Hepatocyte (in vitro differentiated cells): ENCODE measurements around the gene LYRM4. TPM values are rescaled to one million over a fixed set of nuclear protein-coding genes. Genes with fewer than 3 reads are reported as not detected.

Experiments
- DNase-seq: peaks from one replicate; pipeline ENCODE4 v3.0.0-alpha.2; 2016; ENCODE audit warnings: low spot score
- H2AFZ ChIP-seq: fragments of 200-600 bp; sonication (generic); 2 replicates; pipeline ENCODE4 v1.6.0; 2016; ENCODE audit warnings: antibody characterized with exemption, mild to moderate bottlenecking
- H3K27ac ChIP-seq: fragments of 200-600 bp; sonication (generic); 2 replicates; pipeline ENCODE4 v1.5.1; 2016; ENCODE audit warnings: mild to moderate bottlenecking
- H3K27me3 ChIP-seq: fragments of 200-600 bp; sonication (generic); 2 replicates; pipeline ENCODE4 v1.6.1; 2016
- H3K36me3 ChIP-seq: fragments of 200-600 bp; sonication (generic); replicated peaks from 2 replicates; pipeline ENCODE4 v1.5.1; 2016; ENCODE audit warnings: low read depth; ENCODE audit not compliant: insufficient read depth
- H3K4me1 ChIP-seq: fragments of 200-600 bp; sonication (generic); 2 replicates; pipeline ENCODE4 v1.5.1; 2016; ENCODE audit warnings: mild to moderate bottlenecking, moderate library complexity; ENCODE audit not compliant: insufficient read depth
- H3K4me2 ChIP-seq: fragments of 200-600 bp; sonication (generic); 2 replicates; pipeline ENCODE4 v1.6.0; 2016
- H3K4me3 ChIP-seq: fragments of 200-600 bp; sonication (generic); 2 replicates; pipeline ENCODE4 v1.5.1; 2016; ENCODE audit warnings: mild to moderate bottlenecking
- H3K79me2 ChIP-seq: fragments of 200-600 bp; sonication (generic); 2 replicates; pipeline ENCODE4 v1.6.0; 2017; ENCODE audit warnings: mild to moderate bottlenecking
- H3K9me2 ChIP-seq: fragments of 200-600 bp; sonication (generic); replicated peaks from 2 replicates; pipeline ENCODE4 v1.6.0; 2017; ENCODE audit warnings: mild to moderate bottlenecking; ENCODE audit not compliant: insufficient read depth
- H3K9me3 ChIP-seq: fragments of 200-600 bp; sonication (generic); 2 replicates; pipeline ENCODE4 v1.5.1; 2016; ENCODE audit warnings: low read depth, mild to moderate bottlenecking
- H4K20me1 ChIP-seq: fragments of 200-600 bp; sonication (generic); 2 replicates; pipeline ENCODE4 v1.6.0; 2016; ENCODE audit warnings: mild to moderate bottlenecking; ENCODE audit not compliant: insufficient read depth, poor library complexity, severe bottlenecking
- EZH2 ChIP-seq: fragments of 200-600 bp; sonication (generic); IDR thresholded peaks from 2 replicates; pipeline ENCODE4 v1.6.1; 2016; ENCODE audit warnings: antibody characterized with exemption, mild to moderate bottlenecking, borderline replicate concordance
- EZH2phosphoT487 ChIP-seq: fragments of 200-600 bp; sonication (generic); IDR thresholded peaks from one replicate; pipeline ENCODE4 v1.6.1; 2018; ENCODE audit warnings: antibody characterized with exemption, mild to moderate bottlenecking, low read depth, moderate library complexity; ENCODE audit not compliant: unreplicated experiment, severe bottlenecking
- whole genome bisulfite sequencing: methylation state at CpG from one replicate; pipeline ENCODE4 v1.1.6; 2016; ENCODE audit warnings: low lambda C conversion rate; ENCODE audit errors: missing lambda C conversion rate; 5-methylcytosine and 5-hydroxymethylcytosine counted together
- polyA plus RNA-seq: library from polyadenylated mRNA; unstranded; fragments of >200 nt; fragmentation: Nextera tagmentation; extraction: Ambion mirVana; gene quantifications from 2 replicates; pipeline ENCODE4 v1.2.1, GENCODE V29; 2016
- total RNA-seq: library from RNA; depleted of rRNA; stranded (reverse); fragments of >200 nt; gene quantifications from 2 replicates; pipeline ENCODE4 v1.2.3, GENCODE V29; 2014
- TF ChIP-seq, protein P1 (sequence below): fragments of 200-600 bp; sonication (generic); IDR thresholded peaks from 2 replicates; pipeline ENCODE4 v1.5.1; 2016; ENCODE audit warnings: antibody characterized with exemption, mild to moderate bottlenecking; ENCODE audit not compliant: poor library complexity

LYRM4 gene
- total and polyA plus RNA-seq, 2 experiments from 2014 or later, result 20.5 to 22.9 TPM

DNA sequence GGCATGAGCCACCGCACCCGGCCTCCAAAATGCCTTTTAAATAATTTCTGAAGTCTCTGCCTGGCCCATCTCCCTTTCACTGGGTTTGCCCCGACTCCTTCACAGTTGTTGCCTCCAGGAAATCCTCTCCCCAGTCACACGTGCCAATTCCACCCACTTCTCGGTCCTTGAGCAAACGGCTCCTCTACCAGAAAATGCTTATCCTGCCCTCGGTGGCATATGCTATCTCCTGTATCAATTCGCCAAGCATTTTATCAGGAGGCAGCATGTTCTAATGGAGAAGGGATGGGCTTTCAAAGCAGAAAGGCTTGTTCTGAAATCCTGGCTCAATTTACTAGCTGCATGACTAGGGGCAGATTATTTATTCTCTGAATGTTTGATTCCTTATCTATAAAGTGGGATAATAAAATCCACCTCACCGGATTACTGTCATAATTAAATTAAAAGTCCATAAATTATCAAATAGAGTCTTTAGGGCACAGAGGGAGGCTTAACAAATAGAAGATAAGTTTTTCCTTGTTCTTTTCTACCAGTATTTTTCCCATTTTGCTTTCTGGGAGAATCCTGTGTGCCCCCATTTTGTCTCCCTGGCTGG, 109.3 kb downstream of the LYRM4 start:
- TF ChIP-seq EZH2 (no peak), EZH2phosphoT487 (no peak)
- TF ChIP-seq, protein P1, sequence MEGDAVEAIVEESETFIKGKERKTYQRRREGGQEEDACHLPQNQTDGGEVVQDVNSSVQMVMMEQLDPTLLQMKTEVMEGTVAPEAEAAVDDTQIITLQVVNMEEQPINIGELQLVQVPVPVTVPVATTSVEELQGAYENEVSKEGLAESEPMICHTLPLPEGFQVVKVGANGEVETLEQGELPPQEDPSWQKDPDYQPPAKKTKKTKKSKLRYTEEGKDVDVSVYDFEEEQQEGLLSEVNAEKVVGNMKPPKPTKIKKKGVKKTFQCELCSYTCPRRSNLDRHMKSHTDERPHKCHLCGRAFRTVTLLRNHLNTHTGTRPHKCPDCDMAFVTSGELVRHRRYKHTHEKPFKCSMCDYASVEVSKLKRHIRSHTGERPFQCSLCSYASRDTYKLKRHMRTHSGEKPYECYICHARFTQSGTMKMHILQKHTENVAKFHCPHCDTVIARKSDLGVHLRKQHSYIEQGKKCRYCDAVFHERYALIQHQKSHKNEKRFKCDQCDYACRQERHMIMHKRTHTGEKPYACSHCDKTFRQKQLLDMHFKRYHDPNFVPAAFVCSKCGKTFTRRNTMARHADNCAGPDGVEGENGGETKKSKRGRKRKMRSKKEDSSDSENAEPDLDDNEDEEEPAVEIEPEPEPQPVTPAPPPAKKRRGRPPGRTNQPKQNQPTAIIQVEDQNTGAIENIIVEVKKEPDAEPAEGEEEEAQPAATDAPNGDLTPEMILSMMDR, result no peak
- Histone ChIP-seq H3K9me3 (no peaks in the 10 kb centered on the region), H3K27ac (no peak overlapping the region), H3K4me2 (no peak overlapping the region), H3K4me1 (no peaks in the 10 kb centered on the region), H4K20me1 (no peaks in the 10 kb centered on the region), H2AFZ (no peak overlapping the region), H3K27me3 (no peaks in the 10 kb centered on the region), H3K9me2 (no peaks in the 10 kb centered on the region), H3K4me3 (no peak overlapping the region), H3K36me3 (no peaks in the 10 kb centered on the region), H3K79me2 (no peaks in the 10 kb centered on the region)
- no peak for DNase-seq
- WGBS, result 73% methylated on average over 9 of the region's 9 CpGs

DNA sequence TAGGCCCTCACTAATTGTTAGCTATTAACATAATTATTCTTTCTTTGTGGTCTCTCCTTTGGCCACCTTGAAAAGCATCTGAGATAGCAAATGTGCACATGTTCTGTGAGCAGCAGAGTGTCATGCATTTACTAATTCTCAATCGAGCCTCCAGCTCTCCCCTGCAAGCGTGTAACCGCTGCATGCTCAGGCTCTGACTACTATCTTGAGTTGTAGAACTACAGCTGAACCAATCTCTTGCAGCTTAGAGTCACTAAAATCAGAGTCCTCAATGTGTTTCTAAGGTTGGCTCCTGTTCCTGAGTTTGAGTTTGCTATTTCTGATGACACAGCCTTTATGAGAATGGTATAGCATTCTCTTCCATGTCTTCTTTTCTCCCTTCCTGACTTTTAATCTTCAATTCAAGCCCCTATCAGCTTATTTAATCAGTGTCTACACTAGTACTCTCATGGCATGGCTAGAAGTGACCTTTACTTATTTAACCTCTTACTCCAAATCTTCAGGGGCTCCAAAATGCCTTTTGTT, 110.1 kb downstream of the LYRM4 start:
- Histone ChIP-seq H3K79me2 (no peaks in the 10 kb centered on the region), H3K9me3 (no peaks in the 10 kb centered on the region), H4K20me1 (no peaks in the 10 kb centered on the region), H3K9me2 (no peaks in the 10 kb centered on the region), H3K27ac (no peak overlapping the region), H2AFZ (no peak overlapping the region), H3K36me3 (no peaks in the 10 kb centered on the region), H3K4me3 (no peak overlapping the region), H3K4me2 (no peak overlapping the region), H3K27me3 (no peaks in the 10 kb centered on the region), H3K4me1 (no peaks in the 10 kb centered on the region)
- no peak for DNase-seq
- no peak for TF ChIP-seq EZH2
- TF ChIP-seq EZH2phosphoT487, result no peak
- TF ChIP-seq, protein P1, result no peak
- WGBS, result 94% methylated on average over 3 of the region's 3 CpGs

DNA sequence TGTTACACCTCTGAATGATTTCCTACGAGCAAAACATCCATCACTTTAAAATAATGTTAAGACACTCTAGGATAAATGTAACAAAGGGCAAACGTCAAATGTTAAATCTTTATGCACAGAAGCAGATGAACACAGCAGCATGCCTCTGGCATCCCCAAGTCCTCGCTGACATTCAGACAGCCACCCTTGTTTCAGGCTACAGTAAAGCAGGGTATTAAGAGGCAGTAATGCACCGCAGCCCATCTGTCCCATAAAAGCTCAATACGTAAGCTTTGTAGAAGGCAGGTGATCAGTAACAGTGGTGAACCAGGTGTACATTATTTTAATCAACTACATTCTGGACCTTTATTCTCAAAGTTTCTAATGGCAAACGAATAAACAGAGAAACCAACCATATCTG, 110.9 kb downstream of the LYRM4 start:
- H4K20me1 ChIP-seq, result no peaks in the 10 kb centered on the region
- H3K36me3 ChIP-seq, result no peaks in the 10 kb centered on the region
- H3K4me3 ChIP-seq, result no peak overlapping the region
- no peak overlapping the region for H3K27ac ChIP-seq
- 87% methylated on average over 6 of the region's 6 CpGs for WGBS
- H3K9me2 ChIP-seq, result no peaks in the 10 kb centered on the region
- H3K9me3 ChIP-seq, result no peaks in the 10 kb centered on the region
- H3K4me1 ChIP-seq, result no peaks in the 10 kb centered on the region
- TF ChIP-seq EZH2, result no peak
- no peak for TF ChIP-seq EZH2phosphoT487
- TF ChIP-seq, protein P1, result no peak
- no peaks in the 10 kb centered on the region for H3K79me2 ChIP-seq
- H3K4me2 ChIP-seq, result no peak overlapping the region
- H3K27me3 ChIP-seq, result no peaks in the 10 kb centered on the region
- H2AFZ ChIP-seq, result no peak overlapping the region
- DNase-seq, result no peak
